Measurements from ENCODE around the gene DLL4. TPM values are rescaled to one million over a fixed set of nuclear protein-coding genes. Genes with fewer than 3 reads are reported as not detected.

DLL4 gene
- total RNA-seq, 2 experiments from 2014 or later = 0.15 to 0.19 TPM

GRCh38 chr15:40974879-40975278 is 45.7 kb downstream of the DLL4 start:
- TF ChIP-seq, protein P1, sequence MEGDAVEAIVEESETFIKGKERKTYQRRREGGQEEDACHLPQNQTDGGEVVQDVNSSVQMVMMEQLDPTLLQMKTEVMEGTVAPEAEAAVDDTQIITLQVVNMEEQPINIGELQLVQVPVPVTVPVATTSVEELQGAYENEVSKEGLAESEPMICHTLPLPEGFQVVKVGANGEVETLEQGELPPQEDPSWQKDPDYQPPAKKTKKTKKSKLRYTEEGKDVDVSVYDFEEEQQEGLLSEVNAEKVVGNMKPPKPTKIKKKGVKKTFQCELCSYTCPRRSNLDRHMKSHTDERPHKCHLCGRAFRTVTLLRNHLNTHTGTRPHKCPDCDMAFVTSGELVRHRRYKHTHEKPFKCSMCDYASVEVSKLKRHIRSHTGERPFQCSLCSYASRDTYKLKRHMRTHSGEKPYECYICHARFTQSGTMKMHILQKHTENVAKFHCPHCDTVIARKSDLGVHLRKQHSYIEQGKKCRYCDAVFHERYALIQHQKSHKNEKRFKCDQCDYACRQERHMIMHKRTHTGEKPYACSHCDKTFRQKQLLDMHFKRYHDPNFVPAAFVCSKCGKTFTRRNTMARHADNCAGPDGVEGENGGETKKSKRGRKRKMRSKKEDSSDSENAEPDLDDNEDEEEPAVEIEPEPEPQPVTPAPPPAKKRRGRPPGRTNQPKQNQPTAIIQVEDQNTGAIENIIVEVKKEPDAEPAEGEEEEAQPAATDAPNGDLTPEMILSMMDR (conservative IDR thresholded peaks at IDR 0.05; ENCODE audit: low read length) = no peak
- no peak for TF ChIP-seq EZH2phosphoT487 (IDR thresholded peaks at IDR 0.05; ENCODE audit: borderline replicate concordance, low read depth, low read length)
- Histone ChIP-seq H4K20me1 (ENCODE audit: insufficient read depth, low read length) (no peaks in the 10 kb centered on the region), H3K4me3 (ENCODE audit: low read depth, low read length, poor library complexity, severe bottlenecking) (no peak overlapping the region), H3K79me2 (ENCODE audit: insufficient read depth, low read depth, low read length) (no peaks in the 10 kb centered on the region), H3K4me2 (ENCODE audit: low read length) (no peak overlapping the region), H3K36me3 (ENCODE audit: insufficient read depth, low read length) (peaks cover 43% of the 10 kb centered on the region), H2AFZ (ENCODE audit: low read length) (no peak overlapping the region), H3K4me1 (ENCODE audit: insufficient read depth, low read length, poor library complexity, severe bottlenecking) (no peaks in the 10 kb centered on the region), H3K9me3 (ENCODE audit: low read length) (no peaks in the 10 kb centered on the region), H3K9me2 (ENCODE audit: insufficient read depth, low read length) (no peaks in the 10 kb centered on the region), H3K27ac (ENCODE audit: low read depth, low read length, poor library complexity, severe bottlenecking) (no peak overlapping the region)
- intact Hi-C loops (cut with micrococcal nuclease; ENCODE audit: unreplicated experiment) = no loop called here
- POLR2A ChIA-PET = interaction anchor here (0.6 to 0.7 kb wide), 2 partner anchors 30 to 79 kb away, joined by 3 read pairs; no protein-coding TSS in a partner anchor
- no TSS peak for BruUV-seq (replicated peaks)
- no peak for DNase-seq (ENCODE audit: low spot score)
- CTCF ChIA-PET (ENCODE audit: unreplicated experiment) = interaction anchor here (0.7 kb wide), 1 partner anchor 18 kb away, joined by 3 read pairs; no protein-coding TSS in a partner anchor

- ChIA-PET POLR2A (interaction anchor here (0.6 to 1.2 kb wide), 2 partner anchors 17 to 101 kb away, joined by 3 to 4 read pairs; no protein-coding TSS in a partner anchor), CTCF (ENCODE audit: unreplicated experiment) (interaction anchor here (0.6 to 0.7 kb wide), 3 partner anchors 49 to 821 kb away, joined by 3 to 5 read pairs (median 4); no protein-coding TSS in a partner anchor)
- TF ChIP-seq, protein P1 (conservative IDR thresholded peaks at IDR 0.05; ENCODE audit: low read length) = no peak
- no peak for TF ChIP-seq EZH2phosphoT487 (IDR thresholded peaks at IDR 0.05; ENCODE audit: borderline replicate concordance, low read depth, low read length)
- no TSS peak for BruUV-seq (replicated peaks)
- Histone ChIP-seq H3K4me2 (ENCODE audit: low read length) (no peak overlapping the region), H4K20me1 (ENCODE audit: insufficient read depth, low read length) (no peaks in the 10 kb centered on the region), H3K4me1 (ENCODE audit: insufficient read depth, low read length, poor library complexity, severe bottlenecking) (no peaks in the 10 kb centered on the region), H3K9me2 (ENCODE audit: insufficient read depth, low read length) (no peaks in the 10 kb centered on the region), H3K9me3 (ENCODE audit: low read length) (no peaks in the 10 kb centered on the region), H3K27ac (ENCODE audit: low read depth, low read length, poor library complexity, severe bottlenecking) (no peak overlapping the region), H3K4me3 (ENCODE audit: low read depth, low read length, poor library complexity, severe bottlenecking) (no peak overlapping the region), H2AFZ (ENCODE audit: low read length) (no peak overlapping the region), H3K79me2 (ENCODE audit: insufficient read depth, low read depth, low read length) (no peaks in the 10 kb centered on the region), H3K36me3 (ENCODE audit: insufficient read depth, low read length) (peaks cover 62% of the 10 kb centered on the region)
- intact Hi-C loops (cut with micrococcal nuclease; ENCODE audit: unreplicated experiment) = no loop called here
- DNase-seq (ENCODE audit: low spot score) = no peak
Measured at GRCh38 chr15:40976819-40977218, 47.7 kb downstream of the DLL4 start.

GRCh38 chr15:40978141-40978540 is 49.0 kb downstream of the DLL4 start:
- Histone ChIP-seq H4K20me1 (ENCODE audit: insufficient read depth, low read length) (no peaks in the 10 kb centered on the region), H3K79me2 (ENCODE audit: insufficient read depth, low read depth, low read length) (no peaks in the 10 kb centered on the region), H3K4me1 (ENCODE audit: insufficient read depth, low read length, poor library complexity, severe bottlenecking) (no peaks in the 10 kb centered on the region), H2AFZ (ENCODE audit: low read length) (no peak overlapping the region), H3K9me3 (ENCODE audit: low read length) (no peaks in the 10 kb centered on the region), H3K27ac (ENCODE audit: low read depth, low read length, poor library complexity, severe bottlenecking) (no peak overlapping the region), H3K4me3 (ENCODE audit: low read depth, low read length, poor library complexity, severe bottlenecking) (no peak overlapping the region), H3K36me3 (ENCODE audit: insufficient read depth, low read length) (peaks cover 76% of the 10 kb centered on the region), H3K9me2 (ENCODE audit: insufficient read depth, low read length) (no peaks in the 10 kb centered on the region), H3K4me2 (ENCODE audit: low read length) (no peak overlapping the region)
- no TSS peak for BruUV-seq (replicated peaks)
- POLR2A ChIA-PET = no interaction called here
- no peak for DNase-seq (ENCODE audit: low spot score)
- intact Hi-C loops (cut with micrococcal nuclease; ENCODE audit: unreplicated experiment) = no loop called here
- TF ChIP-seq, protein P1 (conservative IDR thresholded peaks at IDR 0.05; ENCODE audit: low read length) = no peak
- no peak for TF ChIP-seq EZH2phosphoT487 (IDR thresholded peaks at IDR 0.05; ENCODE audit: borderline replicate concordance, low read depth, low read length)
- CTCF ChIA-PET (ENCODE audit: unreplicated experiment) = no interaction called here
